ENCODE measurements around the gene CFAP20DC. TPM values are rescaled to one million over a fixed set of nuclear protein-coding genes. Genes with fewer than 3 reads are reported as not detected.

Gene CFAP20DC
- total RNA-seq, 1 donor from 2014 or later: 0.57 TPM

DNA sequence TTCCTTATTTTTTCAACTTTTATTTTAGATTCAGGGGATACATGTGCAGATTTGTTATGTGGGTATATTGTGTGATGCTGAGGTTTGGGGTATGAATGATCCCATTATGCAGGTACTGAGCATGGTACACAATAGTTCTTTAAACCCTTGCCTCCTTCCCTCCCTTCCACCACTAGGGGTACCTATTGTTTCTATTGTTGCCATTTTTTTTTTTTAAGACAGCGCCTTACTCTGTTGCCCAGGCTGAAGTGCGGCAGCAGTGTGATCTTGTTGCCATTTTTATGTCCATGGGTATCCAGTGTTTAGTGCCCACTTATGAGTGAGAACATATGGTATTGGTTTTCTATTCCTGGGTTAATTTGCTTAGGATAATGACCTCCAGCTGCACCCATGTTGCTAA is 266.0 kb downstream of the CFAP20DC start:
- H3K27ac Mint-ChIP-seq (ENCODE audit: unreplicated experiment): no peak overlapping the region
- no peaks in the 10 kb centered on the region for H3K79me2 ChIP-seq (ENCODE audit: insufficient read depth, low read length)
- no peak overlapping the region for H3K4me3 ChIP-seq (ENCODE audit: insufficient read depth, low read depth, low read length)
- H3K4me3 Mint-ChIP-seq (ENCODE audit: unreplicated experiment): no peak overlapping the region
- no peak overlapping the region for H3K9ac ChIP-seq (ENCODE audit: low read length)
- DNase-seq (ENCODE audit: low read depth) (no peak), FAIRE-seq (no peak)
- H4K20me1 ChIP-seq (ENCODE audit: insufficient read depth, low read length): no peaks in the 10 kb centered on the region
- no peak overlapping the region for H3K4me2 ChIP-seq (ENCODE audit: low read length)
- no peak overlapping the region for H2AFZ ChIP-seq (ENCODE audit: low read depth, low read length)
- H3K9me3 ChIP-seq (ENCODE audit: insufficient read depth, low read depth, low read length): no peaks in the 10 kb centered on the region
- H3K36me3 ChIP-seq (ENCODE audit: insufficient read depth, low read length): no peaks in the 10 kb centered on the region
- no peak overlapping the region for H3K27ac ChIP-seq (ENCODE audit: low read depth, low read length)
- TF ChIP-seq CTCF (IDR thresholded peaks at IDR 0.05; ENCODE audit: insufficient read depth, low read depth, low read length) (no peak), EZH2 (IDR thresholded peaks at IDR 0.05; ENCODE audit: insufficient read depth, low read length) (no peak)
- H3K4me1 ChIP-seq (ENCODE audit: insufficient read depth, low read length): no peaks in the 10 kb centered on the region
- H3K4me1 Mint-ChIP-seq (ENCODE audit: low read depth, unreplicated experiment): no peaks in the 10 kb centered on the region
- H3K9me3 Mint-ChIP-seq (ENCODE audit: unreplicated experiment): peaks cover 8% of the 10 kb centered on the region
- H3K36me3 Mint-ChIP-seq (ENCODE audit: low read depth, unreplicated experiment): peaks cover 1% of the 10 kb centered on the region
- no peaks in the 10 kb centered on the region for H3K27me3 Mint-ChIP-seq (ENCODE audit: low read depth, unreplicated experiment)
- no peaks in the 10 kb centered on the region for H3K27me3 ChIP-seq (ENCODE audit: insufficient read depth, low read length)

- Histone ChIP-seq H3K4me1 (ENCODE audit: insufficient read depth, low read length) (no peaks in the 10 kb centered on the region), H3K36me3 (ENCODE audit: insufficient read depth, low read length) (no peaks in the 10 kb centered on the region), H3K79me2 (ENCODE audit: insufficient read depth, low read length) (no peaks in the 10 kb centered on the region), H2AFZ (ENCODE audit: low read depth, low read length) (no peak overlapping the region), H4K20me1 (ENCODE audit: insufficient read depth, low read length) (no peaks in the 10 kb centered on the region), H3K9me3 (ENCODE audit: insufficient read depth, low read depth, low read length) (no peaks in the 10 kb centered on the region), H3K4me3 (ENCODE audit: insufficient read depth, low read depth, low read length) (no peak overlapping the region), H3K4me2 (ENCODE audit: low read length) (no peak overlapping the region), H3K27me3 (ENCODE audit: insufficient read depth, low read length) (no peaks in the 10 kb centered on the region), H3K27ac (ENCODE audit: low read depth, low read length) (no peak overlapping the region), H3K9ac (ENCODE audit: low read length) (no peak overlapping the region)
- Mint-ChIP-seq H3K4me1 (ENCODE audit: low read depth, unreplicated experiment) (no peaks in the 10 kb centered on the region), H3K4me3 (ENCODE audit: unreplicated experiment) (no peak overlapping the region), H3K36me3 (ENCODE audit: low read depth, unreplicated experiment) (peaks cover 3% of the 10 kb centered on the region), H3K9me3 (ENCODE audit: unreplicated experiment) (peaks cover 13% of the 10 kb centered on the region), H3K27me3 (ENCODE audit: low read depth, unreplicated experiment) (no peaks in the 10 kb centered on the region), H3K27ac (ENCODE audit: unreplicated experiment) (no peak overlapping the region)
- TF ChIP-seq EZH2 (IDR thresholded peaks at IDR 0.05; ENCODE audit: insufficient read depth, low read length) (no peak), CTCF (IDR thresholded peaks at IDR 0.05; ENCODE audit: insufficient read depth, low read depth, low read length) (no peak)
- DNase-seq (ENCODE audit: low read depth) (no peak), FAIRE-seq (no peak)
These were observed 269.9 kb downstream of the CFAP20DC start for GRCh38 chr3:58779934-58780333.

- no peaks in the 10 kb centered on the region for H3K36me3 ChIP-seq (ENCODE audit: insufficient read depth, low read length)
- Mint-ChIP-seq H3K36me3 (ENCODE audit: low read depth, unreplicated experiment) (peaks cover 3% of the 10 kb centered on the region), H3K4me1 (ENCODE audit: low read depth, unreplicated experiment) (no peaks in the 10 kb centered on the region), H3K27me3 (ENCODE audit: low read depth, unreplicated experiment) (no peaks in the 10 kb centered on the region), H3K4me3 (ENCODE audit: unreplicated experiment) (no peak overlapping the region), H3K9me3 (ENCODE audit: unreplicated experiment) (peaks cover 13% of the 10 kb centered on the region), H3K27ac (ENCODE audit: unreplicated experiment) (no peak overlapping the region)
- H3K4me3 ChIP-seq (ENCODE audit: insufficient read depth, low read depth, low read length): no peak overlapping the region
- no peaks in the 10 kb centered on the region for H3K4me1 ChIP-seq (ENCODE audit: insufficient read depth, low read length)
- H3K27me3 ChIP-seq (ENCODE audit: insufficient read depth, low read length): no peaks in the 10 kb centered on the region
- H3K9me3 ChIP-seq (ENCODE audit: insufficient read depth, low read depth, low read length): no peaks in the 10 kb centered on the region
- H4K20me1 ChIP-seq (ENCODE audit: insufficient read depth, low read length): no peaks in the 10 kb centered on the region
- DNase-seq (ENCODE audit: low read depth) (no peak), FAIRE-seq (no peak)
- H3K27ac ChIP-seq (ENCODE audit: low read depth, low read length): no peak overlapping the region
- no peak for TF ChIP-seq CTCF (IDR thresholded peaks at IDR 0.05; ENCODE audit: insufficient read depth, low read depth, low read length)
- no peak for TF ChIP-seq EZH2 (IDR thresholded peaks at IDR 0.05; ENCODE audit: insufficient read depth, low read length)
- no peak overlapping the region for H2AFZ ChIP-seq (ENCODE audit: low read depth, low read length)
- no peaks in the 10 kb centered on the region for H3K79me2 ChIP-seq (ENCODE audit: insufficient read depth, low read length)
- no peak overlapping the region for H3K4me2 ChIP-seq (ENCODE audit: low read length)
- H3K9ac ChIP-seq (ENCODE audit: low read length): no peak overlapping the region
These were observed 273.6 kb downstream of the CFAP20DC start for GRCh38 chr3:58776231-58776630.
